Activated CD8-positive, alpha-beta memory T cell treated with anti-CD3 and anti-CD28 coated beads, Interleukin-2, amount 50 U/mL, for 24 hours (primary cell): ENCODE results near the gene NBPF9.
"Not testable (repeated sequence)": the region's sequence is repeated elsewhere in the genome, so short reads cannot be mapped to it uniquely, and the experiment has no call there.

Source experiments
- DNase-seq: peaks from one replicate; pipeline ENCODE4 v3.0.0-alpha.2; 2020; ENCODE audit errors: extremely low read depth

Gene NBPF9

DNA sequence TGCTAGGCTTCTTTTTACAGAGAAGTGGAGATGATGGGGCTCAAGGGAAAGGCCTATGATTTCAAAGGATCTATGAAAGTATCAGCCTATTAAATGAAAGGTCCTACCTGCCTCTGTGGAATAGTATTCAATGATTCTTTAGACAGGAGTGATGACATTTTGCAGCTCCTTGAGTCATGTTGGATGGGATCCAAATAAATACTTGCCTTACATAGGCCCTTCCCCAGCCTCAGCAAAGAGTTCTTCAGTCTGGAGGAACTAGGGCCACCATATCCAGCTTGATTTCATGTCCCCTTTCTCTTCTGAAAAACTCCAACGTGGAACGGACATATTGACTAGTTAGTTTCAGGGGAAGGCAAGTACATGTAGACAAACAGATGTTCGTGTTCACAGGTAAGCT lies 87.8 kb downstream of the NBPF9 start:
- not testable (repeated sequence) for DNase-seq

DNA sequence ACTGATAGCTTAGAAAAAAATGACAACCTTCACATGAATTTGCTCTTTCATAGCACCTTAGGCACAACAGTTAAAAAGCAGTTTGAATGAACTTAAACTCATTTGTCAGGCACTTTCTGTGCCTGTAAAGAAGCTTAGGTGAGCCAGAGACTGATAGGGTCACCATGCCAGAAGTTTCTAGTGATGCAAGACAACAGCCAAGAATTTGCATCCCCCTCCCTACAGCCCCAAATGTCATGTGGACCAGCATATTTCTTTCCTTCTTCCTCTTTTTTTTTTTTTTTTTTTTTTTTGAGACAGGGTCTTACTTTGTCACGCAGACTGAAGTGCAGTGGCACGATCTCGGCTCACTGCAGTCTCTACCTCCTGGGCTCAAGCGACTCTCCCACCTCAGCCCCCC lies 89.8 kb downstream of the NBPF9 start:
- not testable (repeated sequence) for DNase-seq

DNA sequence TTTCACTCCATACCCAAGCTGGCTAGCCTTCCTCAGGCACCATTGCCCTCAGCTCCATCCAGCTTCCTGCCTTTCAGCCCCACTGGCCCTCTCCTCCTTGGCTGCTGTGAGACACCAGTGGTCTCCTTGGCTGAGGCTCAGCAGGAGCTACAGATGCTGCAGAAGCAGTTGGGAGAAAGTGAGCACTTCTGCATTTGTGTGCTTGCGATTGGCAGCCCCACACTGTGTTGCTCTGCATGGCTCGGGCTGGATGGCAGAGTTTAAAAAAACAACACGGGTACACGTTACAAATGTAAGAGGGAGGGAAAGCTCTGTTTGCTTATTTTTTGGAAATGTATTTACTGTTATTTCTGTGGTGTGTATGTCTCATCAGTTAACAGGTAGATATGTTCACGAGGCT lies 90.8 kb downstream of the NBPF9 start:
- not testable (repeated sequence) for DNase-seq

DNA sequence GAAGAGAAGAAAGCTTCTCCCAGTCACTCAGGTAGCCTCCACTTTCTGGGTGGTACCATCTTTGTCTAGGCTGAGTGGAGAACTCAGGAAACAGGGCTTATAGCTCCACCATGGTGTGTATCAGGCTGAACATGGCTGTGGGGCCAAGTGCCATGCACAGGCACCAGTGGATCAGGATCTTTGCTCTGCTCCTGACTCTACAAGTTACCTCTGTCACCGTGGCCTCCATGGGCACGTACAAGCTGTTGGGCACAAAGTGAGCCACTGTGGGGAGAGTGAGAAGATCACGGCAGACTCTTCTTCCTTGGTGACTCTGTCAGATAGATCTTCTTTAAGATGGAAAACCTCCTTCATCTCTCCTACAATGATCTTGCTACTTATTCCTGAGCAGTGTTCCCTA lies 93.6 kb downstream of the NBPF9 start:
- DNase-seq: not testable (repeated sequence)

DNA sequence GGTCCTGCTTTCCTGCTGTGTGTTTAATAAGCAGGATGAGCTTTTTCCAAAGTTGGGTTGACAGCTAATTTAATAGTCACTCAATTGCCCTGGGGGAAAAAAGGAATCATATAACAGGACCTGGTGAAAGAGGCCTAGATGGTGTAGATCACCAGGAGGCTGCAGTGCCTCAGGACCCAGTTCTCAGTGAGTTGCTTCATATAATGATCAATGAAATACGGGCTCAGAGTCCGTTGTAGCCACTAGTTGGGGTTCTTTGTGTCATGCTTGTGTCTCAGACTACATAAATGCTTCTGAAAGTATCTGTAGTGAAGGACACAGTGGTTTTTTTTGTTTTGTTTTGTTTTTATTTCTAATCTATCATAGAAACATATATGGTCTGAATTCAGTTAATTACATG lies 94.6 kb downstream of the NBPF9 start:
- not testable (repeated sequence) for DNase-seq

DNA sequence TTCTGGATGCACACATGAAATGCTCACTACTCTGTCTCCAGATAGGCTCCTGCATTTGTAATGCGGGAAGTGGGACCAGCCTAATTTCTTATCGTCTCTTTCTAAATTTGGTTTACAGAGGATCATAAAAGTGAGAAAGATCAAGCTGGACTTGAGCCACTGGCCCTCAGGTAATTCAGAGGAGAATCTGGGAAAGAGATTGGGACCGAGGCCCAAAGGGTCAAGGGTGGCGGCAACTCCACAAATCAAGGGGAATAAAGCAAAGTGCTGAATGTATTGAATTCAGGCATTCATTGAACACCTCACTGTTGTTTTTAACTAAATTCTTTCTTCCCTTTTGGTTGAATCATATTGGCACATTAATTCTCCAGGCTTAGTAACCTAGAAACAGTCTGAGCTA lies 95.0 kb downstream of the NBPF9 start:
- DNase-seq: not testable (repeated sequence)
